ENCODE results near the gene CSPG4.

CSPG4 gene

GRCh38 chr15:75654201-75654907 lies 58.3 kb downstream of the CSPG4 start:
- H3K4me3 ChIP-seq (ENCODE audit: insufficient read depth, low read depth, low read length) = no peak overlapping the region
- WGBS, 2 experiments = 89 to 95% methylated on average over 4 of the region's 4 CpGs
- no peaks in the 10 kb centered on the region for H3K9me3 ChIP-seq (ENCODE audit: control insufficient read depth, low read length)
- H3K27me3 ChIP-seq (ENCODE audit: control insufficient read depth, insufficient read depth, low read length, poor library complexity, severe bottlenecking) = no peaks in the 10 kb centered on the region
- H3K4me1 ChIP-seq (ENCODE audit: control insufficient read depth, insufficient read depth, low read length) = peaks cover 37% of the 10 kb centered on the region
- no peak overlapping the region for H3K27ac ChIP-seq (ENCODE audit: insufficient read depth, low read depth, low read length, poor library complexity, severe bottlenecking)
- no peaks in the 10 kb centered on the region for H3K36me3 ChIP-seq (ENCODE audit: control insufficient read depth, insufficient read depth, low read length)

DNA sequence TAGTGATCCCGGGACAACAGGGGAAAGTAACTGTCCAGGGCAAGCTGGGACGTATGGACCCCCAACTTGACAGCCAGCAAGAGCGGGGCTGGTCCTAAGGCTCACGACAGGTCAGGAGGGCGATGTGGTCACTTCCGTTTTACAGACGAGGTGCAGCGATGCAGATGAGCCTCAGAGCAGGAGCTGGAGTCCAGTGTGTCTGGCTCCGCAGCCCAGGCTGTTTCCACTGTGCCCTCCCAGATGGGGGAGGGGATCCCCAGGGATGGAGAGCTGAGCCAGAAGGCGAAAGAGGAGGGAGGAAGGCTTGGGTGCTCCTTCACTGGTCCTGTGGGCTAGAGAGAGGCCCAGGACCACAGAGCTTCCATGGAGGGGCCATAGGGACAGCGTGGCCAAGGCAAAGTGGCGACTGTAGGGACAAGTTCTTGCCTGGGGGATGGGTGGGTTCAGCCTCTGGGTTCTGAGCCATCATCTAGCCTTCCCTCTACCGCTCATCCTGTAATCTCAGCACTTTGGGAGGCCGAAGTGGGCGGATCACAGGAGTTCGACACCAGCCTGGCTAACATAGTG lies 59.2 kb downstream of the CSPG4 start:
- H3K27me3 ChIP-seq (ENCODE audit: control insufficient read depth, insufficient read depth, low read length, poor library complexity, severe bottlenecking) = no peaks in the 10 kb centered on the region
- WGBS, 2 experiments = 87 to 88% methylated on average over 16 of the region's 16 CpGs
- no peaks in the 10 kb centered on the region for H3K36me3 ChIP-seq (ENCODE audit: control insufficient read depth, insufficient read depth, low read length)
- no peak overlapping the region for H3K27ac ChIP-seq (ENCODE audit: insufficient read depth, low read depth, low read length, poor library complexity, severe bottlenecking)
- H3K9me3 ChIP-seq (ENCODE audit: control insufficient read depth, low read length) = no peaks in the 10 kb centered on the region
- no peak overlapping the region for H3K4me3 ChIP-seq (ENCODE audit: insufficient read depth, low read depth, low read length)
- H3K4me1 ChIP-seq (ENCODE audit: control insufficient read depth, insufficient read depth, low read length) = peaks cover 45% of the 10 kb centered on the region

- H3K27me3 ChIP-seq (ENCODE audit: control insufficient read depth, insufficient read depth, low read length, poor library complexity, severe bottlenecking) = peaks cover 5% of the 10 kb centered on the region
- no peaks in the 10 kb centered on the region for H3K36me3 ChIP-seq (ENCODE audit: control insufficient read depth, insufficient read depth, low read length)
- WGBS, 2 experiments = 98 to 100% methylated on average over 2 of the region's 2 CpGs
- no peak overlapping the region for H3K4me3 ChIP-seq (ENCODE audit: insufficient read depth, low read depth, low read length)
- no peaks in the 10 kb centered on the region for H3K9me3 ChIP-seq (ENCODE audit: control insufficient read depth, low read length)
- peaks cover 45% of the 10 kb centered on the region for H3K4me1 ChIP-seq (ENCODE audit: control insufficient read depth, insufficient read depth, low read length)
- H3K27ac ChIP-seq (ENCODE audit: insufficient read depth, low read depth, low read length, poor library complexity, severe bottlenecking) = no peak overlapping the region
These were observed 60.7 kb downstream of the CSPG4 start for GRCh38 chr15:75651810-75652543.

- Histone ChIP-seq H3K9me3 (ENCODE audit: control insufficient read depth, low read length) (no peaks in the 10 kb centered on the region), H3K27ac (ENCODE audit: insufficient read depth, low read depth, low read length, poor library complexity, severe bottlenecking) (no peak overlapping the region), H3K4me3 (ENCODE audit: insufficient read depth, low read depth, low read length) (peak overlapping the region; percentile 9), H3K27me3 (ENCODE audit: control insufficient read depth, insufficient read depth, low read length, poor library complexity, severe bottlenecking) (peaks cover 14% of the 10 kb centered on the region), H3K4me1 (ENCODE audit: control insufficient read depth, insufficient read depth, low read length) (peaks cover 45% of the 10 kb centered on the region), H3K36me3 (ENCODE audit: control insufficient read depth, insufficient read depth, low read length) (no peaks in the 10 kb centered on the region)
- WGBS, 2 experiments = 82 to 84% methylated on average over 9 of the region's 9 CpGs
These were observed 61.5 kb downstream of the CSPG4 start for GRCh38 chr15:75650908-75651809.

DNA sequence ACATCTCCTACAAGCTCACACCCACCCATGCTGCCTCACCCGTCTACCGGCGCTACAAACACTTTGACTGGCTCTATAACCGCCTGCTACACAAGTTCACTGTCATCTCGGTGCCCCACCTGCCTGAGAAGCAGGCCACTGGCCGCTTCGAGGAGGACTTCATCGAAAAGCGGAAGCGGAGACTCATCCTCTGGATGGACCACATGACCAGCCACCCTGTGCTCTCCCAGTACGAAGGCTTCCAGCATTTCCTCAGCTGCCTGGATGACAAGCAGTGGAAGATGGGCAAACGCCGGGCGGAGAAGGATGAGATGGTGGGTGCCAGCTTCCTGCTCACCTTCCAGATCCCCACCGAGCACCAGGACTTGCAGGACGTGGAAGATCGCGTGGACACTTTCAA lies 62.8 kb downstream of the CSPG4 start:
- H3K4me3 ChIP-seq (ENCODE audit: insufficient read depth, low read depth, low read length) = no peak overlapping the region

GRCh38 chr15:75649045-75649761 lies 63.4 kb downstream of the CSPG4 start:
- 85 to 88% methylated on average over 19 of the region's 19 CpGs for WGBS, 2 experiments
- no peak overlapping the region for H3K27ac ChIP-seq (ENCODE audit: insufficient read depth, low read depth, low read length, poor library complexity, severe bottlenecking)
- peaks cover 45% of the 10 kb centered on the region for H3K4me1 ChIP-seq (ENCODE audit: control insufficient read depth, insufficient read depth, low read length)
- peak overlapping the region; percentile 93 for H3K4me3 ChIP-seq (ENCODE audit: insufficient read depth, low read depth, low read length)
- peaks cover 20% of the 10 kb centered on the region for H3K27me3 ChIP-seq (ENCODE audit: control insufficient read depth, insufficient read depth, low read length, poor library complexity, severe bottlenecking)
- H3K36me3 ChIP-seq (ENCODE audit: control insufficient read depth, insufficient read depth, low read length) = no peaks in the 10 kb centered on the region
- H3K9me3 ChIP-seq (ENCODE audit: control insufficient read depth, low read length) = no peaks in the 10 kb centered on the region

More for the DNA sequence above, 62.8 kb downstream of the CSPG4 start:
- 95 to 96% methylated on average over 18 of the region's 18 CpGs for WGBS, 2 experiments
- H3K27ac ChIP-seq (ENCODE audit: insufficient read depth, low read depth, low read length, poor library complexity, severe bottlenecking) = no peak overlapping the region
- peaks cover 45% of the 10 kb centered on the region for H3K4me1 ChIP-seq (ENCODE audit: control insufficient read depth, insufficient read depth, low read length)
- H3K27me3 ChIP-seq (ENCODE audit: control insufficient read depth, insufficient read depth, low read length, poor library complexity, severe bottlenecking) = peaks cover 20% of the 10 kb centered on the region
- H3K9me3 ChIP-seq (ENCODE audit: control insufficient read depth, low read length) = no peaks in the 10 kb centered on the region
- H3K36me3 ChIP-seq (ENCODE audit: control insufficient read depth, insufficient read depth, low read length) = no peaks in the 10 kb centered on the region

GRCh38 chr15:75648156-75649000 lies 64.3 kb downstream of the CSPG4 start:
- peak overlapping the region; percentile 93 for H3K27ac ChIP-seq (ENCODE audit: insufficient read depth, low read depth, low read length, poor library complexity, severe bottlenecking)
- no peaks in the 10 kb centered on the region for H3K36me3 ChIP-seq (ENCODE audit: control insufficient read depth, insufficient read depth, low read length)
- peaks cover 41% of the 10 kb centered on the region for H3K4me1 ChIP-seq (ENCODE audit: control insufficient read depth, insufficient read depth, low read length)
- no peaks in the 10 kb centered on the region for H3K9me3 ChIP-seq (ENCODE audit: control insufficient read depth, low read length)
- H3K27me3 ChIP-seq (ENCODE audit: control insufficient read depth, insufficient read depth, low read length, poor library complexity, severe bottlenecking) = peaks cover 20% of the 10 kb centered on the region
- 1 to 2% methylated on average over 34 of the region's 34 CpGs for WGBS, 2 experiments
- H3K4me3 ChIP-seq (ENCODE audit: insufficient read depth, low read depth, low read length) = peak overlapping the region; percentile 93

- H3K27ac ChIP-seq (ENCODE audit: insufficient read depth, low read depth, low read length, poor library complexity, severe bottlenecking) = peak within 1 kb of the TSS; percentile 93
- peaks cover 34% of the 10 kb centered on the region for H3K4me1 ChIP-seq (ENCODE audit: control insufficient read depth, insufficient read depth, low read length)
- 0% methylated on average over 76 of the region's 76 CpGs for WGBS, 2 experiments
These were observed 65.1 kb downstream of the CSPG4 start, which contains the start of gene SNX33 for GRCh38 chr15:75647370-75648155. Gene SNX33, plus strand, starts transcription at chr15:75647912. Its CDS starts 1,191 bp downstream, at chr15:75649103.

More at GRCh38 chr15:75647370-75648155, 65.1 kb downstream of the CSPG4 start, which contains the start of gene SNX33:
- H3K9me3 ChIP-seq (ENCODE audit: control insufficient read depth, low read length) = no peaks in the 10 kb centered on the region
- H3K4me3 ChIP-seq (ENCODE audit: insufficient read depth, low read depth, low read length) = peak within 1 kb of the TSS; percentile 93
- peaks cover 20% of the 10 kb centered on the region for H3K27me3 ChIP-seq (ENCODE audit: control insufficient read depth, insufficient read depth, low read length, poor library complexity, severe bottlenecking)
- no peaks in the 10 kb centered on the region for H3K36me3 ChIP-seq (ENCODE audit: control insufficient read depth, insufficient read depth, low read length)
